ENCODE measurements around the gene SYT11. TPM values are rescaled to one million over a fixed set of nuclear protein-coding genes. Genes with fewer than 3 reads are reported as not detected.
A peak's percentile ranks its signal among the peaks of the same experiment; 100 is the strongest.
"Not testable (repeated sequence)": the region's sequence is repeated elsewhere in the genome, so short reads cannot be mapped to it uniquely, and the experiment has no call there.

The SYT11 gene
- total and polyA plus RNA-seq, 2 experiments from 2014 or later, result 16.2 to 28.5 TPM

DNA sequence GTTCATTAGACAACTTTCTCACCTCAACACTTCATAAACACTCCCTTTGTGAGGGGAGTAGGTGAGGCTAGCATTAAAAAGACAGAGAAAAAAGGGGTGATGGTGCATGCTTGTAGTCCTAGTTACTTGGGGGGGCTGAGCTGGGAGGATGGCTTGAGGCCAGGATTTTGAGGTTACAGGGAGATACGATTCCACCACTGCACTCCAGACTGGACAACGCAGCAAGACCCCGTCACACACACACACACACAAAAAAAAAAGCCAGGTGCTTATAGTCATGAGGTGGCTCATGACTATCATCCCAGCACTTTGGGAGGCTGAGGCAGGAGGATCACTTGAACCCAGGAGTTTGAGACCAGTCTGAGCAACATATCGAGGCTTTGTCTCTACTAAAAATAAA is 31.9 kb upstream of the SYT11 start:
- H3K9me3 ChIP-seq (ENCODE audit: low read depth), result no peaks in the 10 kb centered on the region
- no peaks in the 10 kb centered on the region for H3F3A ChIP-seq (ENCODE audit: insufficient read depth)
- peaks cover 60% of the 10 kb centered on the region for H3K79me2 ChIP-seq (ENCODE audit: insufficient read depth)
- H3K4me3 ChIP-seq, result no peak overlapping the region
- H3K4me2 ChIP-seq (ENCODE audit: unreplicated experiment), result no peak overlapping the region
- no peaks in the 10 kb centered on the region for H3K4me1 ChIP-seq (ENCODE audit: insufficient read depth)
- 77 to 81% methylated on average over 4 of the region's 4 CpGs for WGBS, 2 experiments (ENCODE audit: low coverage in 1 of 2, low lambda C conversion rate in 2 of 2, missing lambda C conversion rate in 2 of 2)
- no peak for DNase-seq
- H3K36me3 ChIP-seq (ENCODE audit: low read depth), result peaks cover 12% of the 10 kb centered on the region; the same call in 1 of the 2 replicates
- H3K27me3 ChIP-seq (replicated peaks; ENCODE audit: insufficient read depth), result no peaks in the 10 kb centered on the region
- TF ChIP-seq EZH2 (IDR thresholded peaks at IDR 0.05; ENCODE audit: insufficient read depth, poor library complexity, severe bottlenecking) (no peak), EZH2phosphoT487 (IDR thresholded peaks at IDR 0.05; ENCODE audit: insufficient read depth, low read depth) (no peak)
- no peaks in the 10 kb centered on the region for H4K20me1 ChIP-seq (ENCODE audit: insufficient read depth)
- H2AFZ ChIP-seq, result no peak overlapping the region
- H3K27ac ChIP-seq, result no peak overlapping the region
- H3K9ac ChIP-seq, result no peak overlapping the region
- in situ Hi-C loops (cut with MboI), result no loop called here
- no peaks in the 10 kb centered on the region for H3K9me2 ChIP-seq (ENCODE audit: insufficient read depth)

DNA sequence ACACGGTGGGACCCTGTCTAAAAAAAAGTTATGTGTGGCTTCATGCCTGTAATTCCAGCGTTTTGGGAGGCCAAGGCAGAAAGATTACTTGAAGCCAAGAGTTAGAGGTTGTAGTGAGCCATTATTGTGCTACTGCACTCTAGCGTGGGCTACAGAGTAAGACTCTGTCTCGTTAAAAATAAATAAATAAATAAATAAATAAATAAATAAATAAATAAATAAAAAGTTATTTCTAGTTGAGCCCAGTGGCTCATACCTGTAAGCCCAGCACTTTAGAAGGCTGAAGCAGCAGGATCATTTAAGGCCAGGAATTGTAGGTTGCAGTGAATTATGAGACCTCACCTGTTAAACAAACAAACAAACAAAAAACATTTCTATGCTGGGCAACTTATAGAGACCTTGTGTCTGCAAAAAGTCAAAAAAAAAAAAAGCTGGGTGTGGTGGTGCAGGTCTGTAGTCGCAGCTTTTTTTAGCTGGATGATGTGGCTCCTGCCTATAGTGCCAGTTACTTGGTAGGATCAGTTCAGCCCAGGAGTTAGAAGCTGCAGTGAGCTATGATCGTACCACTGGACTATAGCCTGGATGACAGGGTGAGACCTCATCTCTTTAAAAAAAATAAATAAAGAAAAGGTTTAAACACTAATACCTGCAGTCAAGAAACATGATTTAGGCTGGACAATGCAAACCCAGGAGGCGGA is 27.9 kb upstream of the SYT11 start:
- in situ Hi-C loops (cut with MboI), result no loop called here
- Histone ChIP-seq H3K27ac (no peak overlapping the region), H2AFZ (no peak overlapping the region), H3K4me3 (no peak overlapping the region), H3K4me1 (ENCODE audit: insufficient read depth) (peaks cover 6% of the 10 kb centered on the region; the same call in 1 of the 2 replicates), H3K36me3 (ENCODE audit: low read depth) (no peaks in the 10 kb centered on the region), H3K9me2 (ENCODE audit: insufficient read depth) (no peaks in the 10 kb centered on the region), H3K79me2 (ENCODE audit: insufficient read depth) (peaks cover 82% of the 10 kb centered on the region), H3K27me3 (replicated peaks; ENCODE audit: insufficient read depth) (no peaks in the 10 kb centered on the region), H3K9ac (no peak overlapping the region), H4K20me1 (ENCODE audit: insufficient read depth) (no peaks in the 10 kb centered on the region; the same call in 1 of the 2 replicates), H3K9me3 (ENCODE audit: low read depth) (no peaks in the 10 kb centered on the region), H3F3A (ENCODE audit: insufficient read depth) (peaks cover 11% of the 10 kb centered on the region; the same call in 1 of the 2 replicates), H3K4me2 (ENCODE audit: unreplicated experiment) (no peak overlapping the region)
- DNase-seq, result no peak
- WGBS, 2 experiments (ENCODE audit: low coverage in 1 of 2, low lambda C conversion rate in 2 of 2, missing lambda C conversion rate in 2 of 2), result 97 to 98% methylated on average over 7 of the region's 7 CpGs
- TF ChIP-seq EZH2 (IDR thresholded peaks at IDR 0.05; ENCODE audit: insufficient read depth, poor library complexity, severe bottlenecking) (no peak), EZH2phosphoT487 (IDR thresholded peaks at IDR 0.05; ENCODE audit: insufficient read depth, low read depth) (no peak)

DNA sequence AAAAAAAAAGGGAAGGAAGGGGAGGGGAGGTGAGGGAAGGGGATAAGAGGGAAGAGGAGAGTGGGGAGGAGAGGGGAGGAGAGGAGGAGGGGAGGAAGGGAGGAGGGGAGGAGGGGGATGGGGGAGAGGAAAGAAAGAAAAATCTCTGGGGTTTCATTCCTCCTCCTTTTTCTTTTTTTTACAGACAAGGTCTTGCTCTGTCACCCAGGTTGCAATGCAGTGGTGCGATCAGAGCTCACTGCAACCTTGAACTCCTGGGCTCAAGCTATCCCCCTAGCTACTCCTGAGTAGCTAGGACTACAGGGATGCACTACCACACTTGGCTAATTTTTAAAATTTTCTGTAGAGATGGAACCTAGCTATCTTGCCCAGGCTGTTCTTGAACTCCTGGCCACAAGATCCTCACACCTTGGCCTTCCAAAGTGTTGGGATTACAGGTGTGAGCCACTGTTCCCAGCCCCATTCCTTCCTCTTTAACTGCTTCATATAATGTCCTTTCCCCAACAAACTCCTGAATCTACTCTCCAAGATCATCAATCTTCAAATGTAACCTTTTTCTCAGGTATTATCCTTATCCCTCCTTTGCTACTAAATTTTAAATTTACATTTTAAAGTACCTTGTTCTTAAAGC is 25.6 kb upstream of the SYT11 start:
- in situ Hi-C loops (cut with MboI), result no loop called here
- Histone ChIP-seq H3K4me2 (ENCODE audit: unreplicated experiment) (no peak overlapping the region), H3K4me3 (no peak overlapping the region), H3F3A (ENCODE audit: insufficient read depth) (peaks cover 11% of the 10 kb centered on the region; the same call in 1 of the 2 replicates), H3K4me1 (ENCODE audit: insufficient read depth) (peaks cover 6% of the 10 kb centered on the region; the same call in 1 of the 2 replicates), H3K36me3 (ENCODE audit: low read depth) (no peaks in the 10 kb centered on the region), H3K27ac (peak overlapping the region; percentile 68), H3K9me3 (ENCODE audit: low read depth) (no peaks in the 10 kb centered on the region), H3K9ac (no peak overlapping the region), H2AFZ (no peak overlapping the region), H3K79me2 (ENCODE audit: insufficient read depth) (peaks cover 93% of the 10 kb centered on the region), H3K9me2 (ENCODE audit: insufficient read depth) (no peaks in the 10 kb centered on the region), H4K20me1 (ENCODE audit: insufficient read depth) (no peaks in the 10 kb centered on the region; the same call in 1 of the 2 replicates), H3K27me3 (replicated peaks; ENCODE audit: insufficient read depth) (no peaks in the 10 kb centered on the region)
- 100% methylated on average over 1 of the region's 1 CpG for WGBS, 2 experiments (ENCODE audit: low coverage in 1 of 2, low lambda C conversion rate in 2 of 2, missing lambda C conversion rate in 2 of 2)
- TF ChIP-seq EZH2phosphoT487 (IDR thresholded peaks at IDR 0.05; ENCODE audit: insufficient read depth, low read depth) (no peak), EZH2 (IDR thresholded peaks at IDR 0.05; ENCODE audit: insufficient read depth, poor library complexity, severe bottlenecking) (no peak)
- no peak for DNase-seq

DNA sequence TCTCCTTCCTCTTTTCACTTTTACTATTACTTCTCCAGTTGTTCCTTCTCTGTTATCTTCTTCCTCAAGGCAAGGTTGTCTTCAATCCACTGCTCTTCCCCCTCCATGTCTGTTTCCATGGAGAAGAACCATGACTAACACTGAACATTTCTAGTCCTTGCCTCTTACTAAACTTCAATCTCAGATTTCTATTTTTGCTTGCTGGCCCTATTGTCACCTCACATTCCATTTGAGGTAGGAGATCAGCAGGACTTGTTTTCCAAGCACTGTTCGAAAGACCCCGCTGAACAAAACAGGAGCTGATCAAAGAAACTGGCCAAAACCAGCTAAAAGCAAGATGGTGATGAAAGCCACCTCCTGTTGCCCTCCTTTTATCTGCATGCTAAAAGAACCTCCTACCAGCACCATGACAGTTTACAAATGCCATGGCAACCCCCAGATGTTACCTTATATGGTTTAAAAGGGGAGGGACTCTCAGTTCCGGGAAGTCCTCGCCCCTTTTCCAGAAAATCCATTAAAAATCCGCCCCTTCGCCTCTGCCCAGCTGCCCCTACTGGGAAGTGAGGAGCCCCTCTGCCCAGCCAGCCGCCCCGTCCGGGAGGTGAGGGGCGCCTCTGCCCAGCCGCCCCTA is 25.0 kb upstream of the SYT11 start:
- peaks cover 11% of the 10 kb centered on the region; the same call in 1 of the 2 replicates for H3F3A ChIP-seq (ENCODE audit: insufficient read depth)
- H3K36me3 ChIP-seq (ENCODE audit: low read depth), result no peaks in the 10 kb centered on the region
- H3K27ac ChIP-seq, result peak overlapping the region; percentile 68
- H3K4me1 ChIP-seq (ENCODE audit: insufficient read depth), result peaks cover 6% of the 10 kb centered on the region; the same call in 1 of the 2 replicates
- no peaks in the 10 kb centered on the region; the same call in 1 of the 2 replicates for H4K20me1 ChIP-seq (ENCODE audit: insufficient read depth)
- no peaks in the 10 kb centered on the region for H3K27me3 ChIP-seq (replicated peaks; ENCODE audit: insufficient read depth)
- H3K9ac ChIP-seq, result no peak overlapping the region; the same call in 1 of the 2 replicates
- TF ChIP-seq EZH2 (IDR thresholded peaks at IDR 0.05; ENCODE audit: insufficient read depth, poor library complexity, severe bottlenecking) (no peak), EZH2phosphoT487 (IDR thresholded peaks at IDR 0.05; ENCODE audit: insufficient read depth, low read depth) (no peak)
- no peaks in the 10 kb centered on the region for H3K9me3 ChIP-seq (ENCODE audit: low read depth)
- no peak overlapping the region for H2AFZ ChIP-seq
- peak; percentile 58 for DNase-seq
- no peak overlapping the region for H3K4me3 ChIP-seq
- 90 to 93% methylated on average over 4 to 11 of the region's 11 CpGs for WGBS, 2 experiments (ENCODE audit: low coverage in 1 of 2, low lambda C conversion rate in 2 of 2, missing lambda C conversion rate in 2 of 2)
- in situ Hi-C loops (cut with MboI), result no loop called here
- H3K4me2 ChIP-seq (ENCODE audit: unreplicated experiment), result no peak overlapping the region
- H3K79me2 ChIP-seq (ENCODE audit: insufficient read depth), result peaks cover 93% of the 10 kb centered on the region
- no peaks in the 10 kb centered on the region for H3K9me2 ChIP-seq (ENCODE audit: insufficient read depth)

DNA sequence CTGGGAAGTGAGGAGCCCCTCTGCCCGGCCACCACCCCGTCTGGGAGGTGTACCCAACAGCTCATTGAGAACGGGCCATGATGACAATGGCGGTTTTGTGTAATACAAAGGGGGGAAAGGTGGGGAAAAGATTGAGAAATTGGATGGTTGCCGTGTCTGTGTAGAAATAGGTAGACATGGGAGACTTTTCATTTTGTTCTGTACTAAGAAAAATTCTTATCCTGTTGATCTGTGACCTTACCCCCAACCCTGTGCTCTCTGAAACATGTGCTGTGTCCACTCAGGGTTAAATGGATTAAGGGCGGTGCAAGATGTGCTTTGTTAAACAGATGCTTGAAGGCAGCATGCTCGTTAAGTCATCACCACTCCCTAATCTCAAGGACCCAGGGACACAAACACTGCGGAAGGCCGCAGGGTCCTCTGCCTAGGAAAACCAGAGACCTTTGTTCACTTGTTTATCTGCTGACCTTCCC is 24.4 kb upstream of the SYT11 start:
- H3K9me2 ChIP-seq (ENCODE audit: insufficient read depth); H2AFZ ChIP-seq; H3K4me2 ChIP-seq (ENCODE audit: unreplicated experiment); H4K20me1 ChIP-seq (ENCODE audit: insufficient read depth); H3K9ac ChIP-seq; H3K9me3 ChIP-seq (ENCODE audit: low read depth); H3K27me3 ChIP-seq (replicated peaks; ENCODE audit: insufficient read depth); H3K4me3 ChIP-seq; H3K36me3 ChIP-seq (ENCODE audit: low read depth); DNase-seq; in situ Hi-C loops (cut with MboI); H3K4me1 ChIP-seq (ENCODE audit: insufficient read depth): not testable (repeated sequence)
- peaks cover 93% of the 10 kb centered on the region for H3K79me2 ChIP-seq (ENCODE audit: insufficient read depth)
- WGBS, 2 experiments (ENCODE audit: low coverage in 1 of 2, low lambda C conversion rate in 2 of 2, missing lambda C conversion rate in 2 of 2), result 92 to 98% methylated on average over 9 of the region's 9 CpGs
- H3F3A ChIP-seq (ENCODE audit: insufficient read depth), result peaks cover 11% of the 10 kb centered on the region; the same call in 1 of the 2 replicates
- peak overlapping the region; percentile 68 for H3K27ac ChIP-seq
